HepG2 (cell line): Measurements from ENCODE around the gene MMP23B. TPM values are rescaled to one million over a fixed set of nuclear protein-coding genes. Genes with fewer than 3 reads are reported as not detected.
A peak's percentile ranks its signal among the peaks of the same experiment; 100 is the strongest.
"Not testable (repeated sequence)": the region's sequence is repeated elsewhere in the genome, so short reads cannot be mapped to it uniquely, and the experiment has no call there.

Experiments
- ASH2L ChIP-seq: fragments of 300-600, 200-600 bp; sonication (generic); IDR thresholded peaks from 2 replicates; pipeline ENCODE4 v1.7.0; 2017; ENCODE audit warnings: low read depth, mild to moderate bottlenecking, moderate library complexity, mixed read lengths, low read length; ENCODE audit not compliant: insufficient read length
- CTCF ChIP-seq: sonication (generic); formaldehyde crosslinking; IDR thresholded peaks from 2 replicates; pipeline ENCODE4 v1.5.0; 2020; ENCODE audit warnings: mild to moderate bottlenecking, missing genetic modification reagents, moderate library complexity
- ETV5 ChIP-seq: IDR thresholded peaks from 2 replicates; pipeline ENCODE4 v1.6.1; 2018; ENCODE audit warnings: missing biosample characterization, missing genetic modification reagents, inconsistent platforms, borderline replicate concordance
- FOSL2 ChIP-seq: sonication (generic); formaldehyde crosslinking; IDR thresholded peaks from 2 replicates; pipeline ENCODE4 v1.4.0; 2020; ENCODE audit warnings: missing genetic modification reagents
- FOXK1 ChIP-seq: sonication (generic); formaldehyde crosslinking; IDR thresholded peaks from 2 replicates; pipeline ENCODE4 v1.4.0; 2020; ENCODE audit warnings: low read depth, missing genetic modification reagents, borderline replicate concordance
- HDAC2 ChIP-seq: sonication (generic); formaldehyde crosslinking; IDR thresholded peaks from 2 replicates; pipeline ENCODE4 v1.4.0; 2020; ENCODE audit warnings: missing genetic modification reagents
- MXI1 ChIP-seq: IDR thresholded peaks from 3 replicates; pipeline ENCODE4 v1.6.1; 2012; ENCODE audit warnings: low read depth, low read length, inconsistent platforms, borderline replicate concordance
- NFYC ChIP-seq: IDR thresholded peaks from 2 replicates; pipeline ENCODE4 v1.6.1; 2016; ENCODE audit warnings: missing genetic modification reagents, missing compliant biosample characterization
- SP1 ChIP-seq, 2 experiments: fragments of 450-650 bp in 1 of 2; sonication (generic) in 1 of 2; formaldehyde crosslinking in 1 of 2; IDR thresholded peaks; 2 replicates each; pipeline versions ENCODE4 v1.4.0 to v1.6.1; 2016 to 2020; ENCODE audit warnings: missing genetic modification reagents in 1 of 2
- TFDP2 ChIP-seq: sonication (generic); formaldehyde crosslinking; IDR thresholded peaks from 2 replicates; pipeline ENCODE4 v1.4.0; 2020; ENCODE audit warnings: missing genetic modification reagents
- ZFX ChIP-seq: sonication (generic); formaldehyde crosslinking; IDR thresholded peaks from 2 replicates; pipeline ENCODE4 v1.4.0; 2020; ENCODE audit warnings: mild to moderate bottlenecking, low read depth, missing genetic modification reagents, moderate library complexity
- ZNF703 ChIP-seq: sonication (generic); formaldehyde crosslinking; IDR thresholded peaks from 2 replicates; pipeline ENCODE4 v1.5.1; 2020; ENCODE audit warnings: missing genetic modification reagents, mild to moderate bottlenecking, moderate library complexity, borderline replicate concordance
- polyA plus RNA-seq, 8 experiments: library from polyadenylated mRNA; depleted of rRNA in 3 of 8; stranded (reverse) in 7 of 8; unstranded in 1 of 8; fragments of >200 nt; fragmentation: Illumina TruSeq in 4 of 8; extraction: Trizol in 4 of 8; gene quantifications; 2 replicates each; pipeline versions ENCODE4 v1.2.1 to v1.2.3, GENCODE V29; 2011 to 2016; ENCODE audit warnings: low read depth in 4 of 8, missing spikeins in 1 of 8, mixed read lengths in 1 of 8; ENCODE audit not compliant: insufficient read depth in 1 of 8
- total RNA-seq, 5 experiments: library from RNA; depleted of rRNA; stranded (reverse); fragments of >200 nt; fragmentation: Illumina TruSeq; extraction: Trizol; gene quantifications; 2 replicates each; pipeline ENCODE4 v1.2.3, GENCODE V29; 2016; ENCODE audit warnings: low read depth in 1 of 5
- TF ChIP-seq, protein P1 (sequence below), 2 experiments: sonication (generic) in 1 of 2; formaldehyde crosslinking in 1 of 2; IDR thresholded peaks; 2 replicates each; pipeline versions ENCODE4 v1.6.1 to v1.9.0; 2014 to 2022; ENCODE audit warnings: antibody characterized with exemption in 1 of 2, borderline replicate concordance in 1 of 2, inconsistent platforms in 1 of 2, low read depth in 1 of 2, missing genetic modification reagents in 1 of 2
- TF ChIP-seq, protein P2 (sequence below): sonication (generic); formaldehyde crosslinking; IDR thresholded peaks from 2 replicates; pipeline ENCODE4 v1.9.0; 2022; ENCODE audit warnings: missing genetic modification reagents, mild to moderate bottlenecking, borderline replicate concordance

MMP23B gene
- total and polyA plus RNA-seq, 2 of the 13 experiments (the other 11 are each of a cell fraction or from before 2014, with no cell fraction given) = 0.61 to 0.75 TPM

DNA sequence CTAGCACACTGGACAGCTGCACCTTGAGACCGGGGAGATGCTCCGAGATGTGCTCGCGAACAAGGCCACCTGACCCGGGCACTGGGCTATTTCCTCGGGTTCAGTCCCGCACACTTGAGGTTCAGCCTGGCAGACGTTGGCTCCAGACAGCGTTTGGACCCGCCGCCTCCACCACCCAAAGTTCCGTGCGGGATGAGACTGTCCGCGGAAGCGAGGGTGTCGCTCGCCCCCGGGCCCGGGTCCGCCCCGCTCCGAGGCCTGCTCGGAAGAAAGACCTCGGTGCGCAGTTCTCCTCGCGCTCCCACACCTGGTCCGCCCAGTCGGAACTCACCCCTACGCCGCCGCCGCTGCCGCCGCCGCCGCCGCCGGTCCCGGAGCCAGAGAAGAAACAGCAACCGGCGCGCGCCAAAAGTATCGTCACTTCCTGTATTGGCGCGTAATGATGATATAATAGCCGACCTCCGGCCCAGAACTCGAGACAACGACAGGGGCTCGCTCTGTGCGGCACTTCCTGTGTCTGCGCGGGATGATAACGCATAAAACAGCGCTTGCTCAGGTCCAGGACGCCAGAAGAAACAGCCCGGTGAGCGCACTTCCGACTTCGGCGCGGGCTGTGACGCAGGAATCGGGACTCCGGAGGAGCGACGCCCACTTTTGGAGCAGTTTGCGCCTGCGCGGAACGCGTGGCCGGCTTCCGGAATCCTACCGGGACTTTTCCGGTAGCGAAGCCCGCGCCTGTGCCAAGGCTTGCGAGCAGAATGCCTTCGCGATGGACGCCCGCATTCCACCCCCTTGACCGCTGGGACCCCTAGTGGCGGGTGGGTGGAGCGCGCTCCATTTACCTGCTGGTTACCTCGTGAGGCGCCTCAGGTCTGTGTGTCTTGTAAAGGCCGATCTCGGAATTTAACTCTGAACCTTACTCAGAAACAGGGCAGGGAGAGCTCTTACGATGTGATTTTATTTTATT lies 26.9 kb downstream of the MMP23B start, which contains the start of gene CDK11B (continued):
- TF ChIP-seq MXI1 = peak; percentile 41; the same call in 1 of the 3 replicates
- 0 out of 2 replicates have a peak, but pooled peaks have one; percentile 37 for TF ChIP-seq ZNF703 (CRISPR knock-in tag)
- TF ChIP-seq ZFX = peak; percentile 56; the same call in 1 of the 2 replicates
- TF ChIP-seq SP1 (IDR thresholded peaks at IDR 0.05) = not testable (repeated sequence)
- TF ChIP-seq SP1 (CRISPR knock-in tag; IDR thresholded peaks at IDR 0.05) = peak; percentile 64; the same call in 1 of the 2 replicates
- peak; percentile 42 for TF ChIP-seq ASH2L
- peak; percentile 65 for TF ChIP-seq HDAC2 (CRISPR knock-in tag)
- peak; percentile 58; the same call in 1 of the 2 replicates for TF ChIP-seq ETV5 (CRISPR knock-in tag)
- TF ChIP-seq, protein P1, sequence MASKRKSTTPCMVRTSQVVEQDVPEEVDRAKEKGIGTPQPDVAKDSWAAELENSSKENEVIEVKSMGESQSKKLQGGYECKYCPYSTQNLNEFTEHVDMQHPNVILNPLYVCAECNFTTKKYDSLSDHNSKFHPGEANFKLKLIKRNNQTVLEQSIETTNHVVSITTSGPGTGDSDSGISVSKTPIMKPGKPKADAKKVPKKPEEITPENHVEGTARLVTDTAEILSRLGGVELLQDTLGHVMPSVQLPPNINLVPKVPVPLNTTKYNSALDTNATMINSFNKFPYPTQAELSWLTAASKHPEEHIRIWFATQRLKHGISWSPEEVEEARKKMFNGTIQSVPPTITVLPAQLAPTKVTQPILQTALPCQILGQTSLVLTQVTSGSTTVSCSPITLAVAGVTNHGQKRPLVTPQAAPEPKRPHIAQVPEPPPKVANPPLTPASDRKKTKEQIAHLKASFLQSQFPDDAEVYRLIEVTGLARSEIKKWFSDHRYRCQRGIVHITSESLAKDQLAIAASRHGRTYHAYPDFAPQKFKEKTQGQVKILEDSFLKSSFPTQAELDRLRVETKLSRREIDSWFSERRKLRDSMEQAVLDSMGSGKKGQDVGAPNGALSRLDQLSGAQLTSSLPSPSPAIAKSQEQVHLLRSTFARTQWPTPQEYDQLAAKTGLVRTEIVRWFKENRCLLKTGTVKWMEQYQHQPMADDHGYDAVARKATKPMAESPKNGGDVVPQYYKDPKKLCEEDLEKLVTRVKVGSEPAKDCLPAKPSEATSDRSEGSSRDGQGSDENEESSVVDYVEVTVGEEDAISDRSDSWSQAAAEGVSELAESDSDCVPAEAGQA (IDR thresholded peaks at IDR 0.05; ENCODE audit: low read depth) = peak; percentile 99
- TF ChIP-seq, protein P1 (CRISPR knock-in tag; IDR thresholded peaks at IDR 0.05; ENCODE audit: borderline replicate concordance) = not testable (repeated sequence)
- 0 out of 2 replicates have a peak, but pooled peaks have one; percentile 23 for TF ChIP-seq NFYC (CRISPR knock-in tag)
- 0 out of 2 replicates have a peak, but pooled peaks have one; percentile 11 for TF ChIP-seq FOSL2 (CRISPR knock-in tag)
- TF ChIP-seq, protein P2, sequence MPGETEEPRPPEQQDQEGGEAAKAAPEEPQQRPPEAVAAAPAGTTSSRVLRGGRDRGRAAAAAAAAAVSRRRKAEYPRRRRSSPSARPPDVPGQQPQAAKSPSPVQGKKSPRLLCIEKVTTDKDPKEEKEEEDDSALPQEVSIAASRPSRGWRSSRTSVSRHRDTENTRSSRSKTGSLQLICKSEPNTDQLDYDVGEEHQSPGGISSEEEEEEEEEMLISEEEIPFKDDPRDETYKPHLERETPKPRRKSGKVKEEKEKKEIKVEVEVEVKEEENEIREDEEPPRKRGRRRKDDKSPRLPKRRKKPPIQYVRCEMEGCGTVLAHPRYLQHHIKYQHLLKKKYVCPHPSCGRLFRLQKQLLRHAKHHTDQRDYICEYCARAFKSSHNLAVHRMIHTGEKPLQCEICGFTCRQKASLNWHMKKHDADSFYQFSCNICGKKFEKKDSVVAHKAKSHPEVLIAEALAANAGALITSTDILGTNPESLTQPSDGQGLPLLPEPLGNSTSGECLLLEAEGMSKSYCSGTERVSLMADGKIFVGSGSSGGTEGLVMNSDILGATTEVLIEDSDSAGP (CRISPR knock-in tag) = peak; percentile 66; the same call in 1 of the 2 replicates
- peak; percentile 95 for TF ChIP-seq FOXK1 (CRISPR knock-in tag)
- peak; percentile 51 for TF ChIP-seq CTCF (CRISPR knock-in tag)
- TF ChIP-seq TFDP2 (CRISPR knock-in tag) = peak; percentile 41
